Glutamatergic neuron (in vitro differentiated cells): ENCODE results near the gene UBE3C. TPM values are rescaled to one million over a fixed set of nuclear protein-coding genes. Genes with fewer than 3 reads are reported as not detected.

Source experiments
- DNase-seq: peaks from one replicate; pipeline ENCODE4 v3.0.0; 2022
- H3K27ac Mint-ChIP-seq: one replicate; pipeline ENCODE4 v1.8.0; 2020; ENCODE audit warnings: mild to moderate bottlenecking, mixed read lengths, inconsistent platforms; ENCODE audit not compliant: unreplicated experiment
- H3K27me3 Mint-ChIP-seq: one replicate; pipeline ENCODE4 v1.8.0; 2020; ENCODE audit warnings: mild to moderate bottlenecking, moderate library complexity, mixed read lengths, inconsistent platforms; ENCODE audit not compliant: unreplicated experiment
- H3K36me3 Mint-ChIP-seq: one replicate; pipeline ENCODE4 v1.8.0; 2020; ENCODE audit warnings: mild to moderate bottlenecking, mixed read lengths, inconsistent platforms; ENCODE audit not compliant: unreplicated experiment
- H3K4me1 Mint-ChIP-seq: one replicate; pipeline ENCODE4 v1.8.0; 2020; ENCODE audit warnings: mild to moderate bottlenecking, low read depth, mixed read lengths, inconsistent platforms; ENCODE audit not compliant: unreplicated experiment
- H3K4me3 Mint-ChIP-seq: one replicate; pipeline ENCODE4 v1.8.0; 2020; ENCODE audit warnings: mild to moderate bottlenecking, mixed read lengths, inconsistent platforms; ENCODE audit not compliant: unreplicated experiment
- H3K9me3 Mint-ChIP-seq: one replicate; pipeline ENCODE4 v1.8.0; 2020; ENCODE audit warnings: mild to moderate bottlenecking, moderate library complexity, mixed read lengths, inconsistent platforms; ENCODE audit not compliant: unreplicated experiment
- CTCF ChIP-seq: fragments of 200-600 bp; sonication (generic); IDR thresholded peaks from one replicate; pipeline ENCODE4 v1.5.0; 2021; ENCODE audit not compliant: partially characterized antibody, unreplicated experiment
- total RNA-seq: library from RNA; stranded (reverse); fragmentation: NEBNext Ultra II Directional; extraction: Animal tissue kit (Norgen Biotek cat#: 25700); gene quantifications from one replicate; pipeline ENCODE4 v1.2.1, GENCODE V29; 2021; ENCODE audit not compliant: unreplicated experiment

Gene UBE3C
- total RNA-seq, 1 donor from 2014 or later: 52.5 TPM

GRCh38 chr7:157238087-157238486 is 99.4 kb downstream of the UBE3C start:
- Mint-ChIP-seq H3K36me3 (peaks cover 25% of the 10 kb centered on the region), H3K27ac (no peak overlapping the region)

GRCh38 chr7:157239571-157240270 is 101.0 kb downstream of the UBE3C start:
- Mint-ChIP-seq H3K36me3 (peaks cover 25% of the 10 kb centered on the region), H3K27ac (no peak overlapping the region), H3K27me3 (peaks cover 8% of the 10 kb centered on the region), H3K9me3 (peaks cover 3% of the 10 kb centered on the region), H3K4me1 (no peaks in the 10 kb centered on the region), H3K4me3 (no peak overlapping the region)
- TF ChIP-seq CTCF: no peak
- DNase-seq: no peak

More at GRCh38 chr7:157238087-157238486, 99.4 kb downstream of the UBE3C start:
- no peak for TF ChIP-seq CTCF
- Mint-ChIP-seq H3K27me3 (peaks cover 8% of the 10 kb centered on the region), H3K4me3 (no peak overlapping the region), H3K9me3 (peaks cover 3% of the 10 kb centered on the region), H3K4me1 (no peaks in the 10 kb centered on the region)
- DNase-seq: no peak

GRCh38 chr7:157241631-157242030 is 102.9 kb downstream of the UBE3C start:
- Mint-ChIP-seq H3K27ac (no peak overlapping the region), H3K36me3 (peaks cover 25% of the 10 kb centered on the region), H3K4me3 (no peak overlapping the region), H3K9me3 (peaks cover 3% of the 10 kb centered on the region), H3K4me1 (no peaks in the 10 kb centered on the region), H3K27me3 (peaks cover 9% of the 10 kb centered on the region)
- no peak for DNase-seq
- no peak for TF ChIP-seq CTCF

GRCh38 chr7:157244516-157245294 is 106.0 kb downstream of the UBE3C start:
- H3K27me3 Mint-ChIP-seq: peaks cover 10% of the 10 kb centered on the region
- no peak overlapping the region for H3K4me3 Mint-ChIP-seq
- no peak overlapping the region for H3K27ac Mint-ChIP-seq
- no peak for TF ChIP-seq CTCF
- H3K4me1 Mint-ChIP-seq: no peaks in the 10 kb centered on the region
- H3K36me3 Mint-ChIP-seq: peaks cover 16% of the 10 kb centered on the region
- peaks cover 3% of the 10 kb centered on the region for H3K9me3 Mint-ChIP-seq
- no peak for DNase-seq

- no peak for TF ChIP-seq CTCF
- H3K27me3 Mint-ChIP-seq: peaks cover 4% of the 10 kb centered on the region
- peaks cover 8% of the 10 kb centered on the region for H3K36me3 Mint-ChIP-seq
- H3K4me3 Mint-ChIP-seq: no peak overlapping the region
- H3K27ac Mint-ChIP-seq: no peak overlapping the region
- H3K4me1 Mint-ChIP-seq: no peaks in the 10 kb centered on the region
- DNase-seq: no peak
- no peaks in the 10 kb centered on the region for H3K9me3 Mint-ChIP-seq
Measured at GRCh38 chr7:157246052-157246451, 107.3 kb downstream of the UBE3C start.
